ENCODE results near the gene DENR.

DNA sequence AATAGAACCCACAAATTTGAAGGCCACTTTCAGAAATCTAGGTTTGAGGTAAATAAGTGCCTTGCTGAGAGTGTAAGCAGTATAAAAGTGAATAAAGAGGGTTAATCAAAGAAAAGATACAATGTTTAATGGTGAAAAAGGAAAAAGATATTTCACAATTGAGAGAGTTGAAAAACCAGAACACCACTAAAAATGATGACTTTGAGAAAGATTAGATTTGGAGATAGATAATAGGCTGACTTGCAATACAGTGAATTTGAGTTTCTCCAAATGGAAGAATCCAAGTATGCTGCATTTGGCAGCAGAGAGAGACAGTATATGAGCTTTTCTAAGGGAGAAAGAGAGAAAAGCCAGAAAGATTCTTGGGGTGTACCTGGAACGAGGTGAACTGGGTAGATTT is 2.2 kb downstream of the DENR start:
- TF ChIP-seq POLR2AphosphoS5 (IDR thresholded peaks at IDR 0.05; ENCODE audit: low read depth, low read length), result no peak
- no peak for TF ChIP-seq POLR2A (IDR thresholded peaks at IDR 0.05; ENCODE audit: control extremely low read depth in 1 of 2, low read depth in 2 of 2, low read length in 2 of 2)
- TF ChIP-seq RAD21 (IDR thresholded peaks at IDR 0.05 in 1 of 2, conservative IDR thresholded peaks at IDR 0.05 in 1 of 2; ENCODE audit: low read depth in 2 of 2, low read length in 2 of 2), result no peak
- TF ChIP-seq, protein P1, sequence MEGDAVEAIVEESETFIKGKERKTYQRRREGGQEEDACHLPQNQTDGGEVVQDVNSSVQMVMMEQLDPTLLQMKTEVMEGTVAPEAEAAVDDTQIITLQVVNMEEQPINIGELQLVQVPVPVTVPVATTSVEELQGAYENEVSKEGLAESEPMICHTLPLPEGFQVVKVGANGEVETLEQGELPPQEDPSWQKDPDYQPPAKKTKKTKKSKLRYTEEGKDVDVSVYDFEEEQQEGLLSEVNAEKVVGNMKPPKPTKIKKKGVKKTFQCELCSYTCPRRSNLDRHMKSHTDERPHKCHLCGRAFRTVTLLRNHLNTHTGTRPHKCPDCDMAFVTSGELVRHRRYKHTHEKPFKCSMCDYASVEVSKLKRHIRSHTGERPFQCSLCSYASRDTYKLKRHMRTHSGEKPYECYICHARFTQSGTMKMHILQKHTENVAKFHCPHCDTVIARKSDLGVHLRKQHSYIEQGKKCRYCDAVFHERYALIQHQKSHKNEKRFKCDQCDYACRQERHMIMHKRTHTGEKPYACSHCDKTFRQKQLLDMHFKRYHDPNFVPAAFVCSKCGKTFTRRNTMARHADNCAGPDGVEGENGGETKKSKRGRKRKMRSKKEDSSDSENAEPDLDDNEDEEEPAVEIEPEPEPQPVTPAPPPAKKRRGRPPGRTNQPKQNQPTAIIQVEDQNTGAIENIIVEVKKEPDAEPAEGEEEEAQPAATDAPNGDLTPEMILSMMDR (IDR thresholded peaks at IDR 0.05; ENCODE audit: control extremely low read depth in 1 of 3, insufficient read depth in 1 of 3, low read depth in 1 of 3, low read length in 3 of 3), result no peak
- TF ChIP-seq JUN (IDR thresholded peaks at IDR 0.05; ENCODE audit: low read depth, low read length), result no peak
- TF ChIP-seq RNF2 (IDR thresholded peaks at IDR 0.05; ENCODE audit: borderline replicate concordance, low read depth, low read length, missing control alignments, poor library complexity, severe bottlenecking), result no peak
- no peak for TF ChIP-seq EZH2 (IDR thresholded peaks at IDR 0.05; ENCODE audit: low read depth, low read length, severe bottlenecking)

Data from H1 (cell line).